Activated CD4-positive, alpha-beta memory T cell treated with anti-CD3 and anti-CD28 coated beads, Interleukin-2, amount 10 ng/mL, durations not matched to agents 7 days and 5 days (primary cell): ENCODE measurements around the gene AHSG. TPM values are rescaled to one million over a fixed set of nuclear protein-coding genes. Genes with fewer than 3 reads are reported as not detected.
"Not testable (repeated sequence)": the region's sequence is repeated elsewhere in the genome, so short reads cannot be mapped to it uniquely, and the experiment has no call there.

Experiments used
- CTCF ChIA-PET: fragments of 350-600 bp; sonication (Branson Sonifier 250); formaldehyde crosslinking; loops from one replicate; lab custom pipeline; 2021; ENCODE audit warnings: antibody characterized with exemption, inconsistent platforms; lab: Charles Lee
- POLR2A ChIA-PET: fragments of 350-600 bp; sonication (Branson Sonifier 250); formaldehyde crosslinking; loops from one replicate; lab custom pipeline; 2021; ENCODE audit warnings: antibody characterized with exemption; lab: Charles Lee
- DNase-seq: peaks from one replicate; pipeline ENCODE4 v3.0.0-alpha.2; 2020
- H3K27ac Mint-ChIP-seq: one replicate; pipeline ENCODE4 v1.8.0; 2021; ENCODE audit warnings: mild to moderate bottlenecking, mixed read lengths
- H3K27me3 Mint-ChIP-seq: one replicate; pipeline ENCODE4 v1.8.0; 2021; ENCODE audit warnings: mixed read lengths
- H3K36me3 Mint-ChIP-seq: one replicate; pipeline ENCODE4 v1.8.0; 2021; ENCODE audit warnings: low read depth, mixed read lengths
- H3K4me1 Mint-ChIP-seq: one replicate; pipeline ENCODE4 v1.8.0; 2021; ENCODE audit warnings: mixed read lengths
- H3K4me3 Mint-ChIP-seq: one replicate; pipeline ENCODE4 v1.8.0; 2021; ENCODE audit warnings: mild to moderate bottlenecking, mixed read lengths
- H3K9me3 Mint-ChIP-seq: one replicate; pipeline ENCODE4 v1.8.0; 2021; ENCODE audit warnings: mixed read lengths
- total RNA-seq, 2 experiments: library from RNA; stranded (reverse); gene quantifications; one replicate each; pipeline ENCODE4 v1.2.3, GENCODE V29; 2021

AHSG gene
- not detected for total RNA-seq

- Mint-ChIP-seq H3K4me3 (no peak within 1 kb of the TSS), H3K36me3 (no peaks in the 10 kb centered on the region), H3K9me3 (no peaks in the 10 kb centered on the region), H3K27me3 (peaks cover 27% of the 10 kb centered on the region), H3K27ac (no peak within 1 kb of the TSS), H3K4me1 (peaks cover 24% of the 10 kb centered on the region)
- ChIA-PET CTCF (interaction anchor here (0.6 to 5.4 kb wide), 10 partner anchors 8 to 630 kb away, joined by 3 to 117 read pairs (median 16); no protein-coding TSS in a partner anchor), POLR2A (interaction anchor here (0.7 to 2.5 kb wide), 3 partner anchors 160 to 171 kb away, joined by 3 to 16 read pairs (median 10); partner anchors contain the start of gene EIF4A2)
- DNase-seq, result no peak
These were observed at the start of gene AHSG for GRCh38 chr3:186612721-186613636. Gene AHSG (plus strand): TSS chr3:186613060. CDS start chr3:186613142, 82 bp downstream.

- no peak for DNase-seq
- H3K4me1 Mint-ChIP-seq, result peaks cover 46% of the 10 kb centered on the region
- CTCF ChIA-PET, result interaction anchor here (0.7 to 1.3 kb wide), 3 partner anchors 24 to 621 kb away, joined by 4 to 5 read pairs (median 4); no protein-coding TSS in a partner anchor
- POLR2A ChIA-PET, result interaction anchor here (7.8 kb wide), 1 partner anchor 628 kb away, joined by 100 read pairs; the partner anchor contains the start of gene TRA2B
- no peaks in the 10 kb centered on the region for H3K9me3 Mint-ChIP-seq
- H3K36me3 Mint-ChIP-seq, result peaks cover 16% of the 10 kb centered on the region
- no peak overlapping the region for H3K4me3 Mint-ChIP-seq
- H3K27me3 Mint-ChIP-seq, result no peaks in the 10 kb centered on the region
- H3K27ac Mint-ChIP-seq, result no peak overlapping the region
These were observed 48.3 kb upstream of the AHSG start for GRCh38 chr3:186564586-186564985.

GRCh38 chr3:186566772-186567071, 46.1 kb upstream of the AHSG start:
- Mint-ChIP-seq H3K4me3 (peak overlapping the region; percentile 81), H3K9me3 (no peaks in the 10 kb centered on the region), H3K4me1 (peaks cover 56% of the 10 kb centered on the region), H3K27me3 (no peaks in the 10 kb centered on the region), H3K27ac (peak overlapping the region; percentile 85), H3K36me3 (peaks cover 10% of the 10 kb centered on the region)
- ChIA-PET CTCF (interaction anchor here (1.0 to 1.3 kb wide), 2 partner anchors 50 to 624 kb away, joined by 4 to 5 read pairs; no protein-coding TSS in a partner anchor), POLR2A (interaction anchor here (1.0 to 7.8 kb wide), 10 partner anchors 10 to 630 kb away, joined by 3 to 121 read pairs (median 6); partner anchors contain the start of genes EIF4A2 and TRA2B)
- no peak for DNase-seq

- peaks cover 57% of the 10 kb centered on the region for H3K4me1 Mint-ChIP-seq
- ChIA-PET CTCF (interaction anchor here (1.0 to 1.3 kb wide), 2 partner anchors 50 to 624 kb away, joined by 4 to 5 read pairs; no protein-coding TSS in a partner anchor), POLR2A (interaction anchor here (0.7 to 7.8 kb wide), 15 partner anchors 11 to 639 kb away, joined by 3 to 121 read pairs (median 5); partner anchors contain the start of genes EIF4A2, ETV5 and TRA2B)
- H3K4me3 Mint-ChIP-seq, result peak within 1 kb of the TSS; percentile 81
- peaks cover 11% of the 10 kb centered on the region for H3K36me3 Mint-ChIP-seq
- no peaks in the 10 kb centered on the region for H3K27me3 Mint-ChIP-seq
- peak; percentile 95 for DNase-seq
- H3K9me3 Mint-ChIP-seq, result no peaks in the 10 kb centered on the region
- peak within 1 kb of the TSS; percentile 85 for H3K27ac Mint-ChIP-seq
These were observed 45.6 kb upstream of the AHSG start, which contains the start of gene TBCCD1 for GRCh38 chr3:186567072-186567921. Gene TBCCD1 (minus strand): TSS chr3:186567339. CDS start chr3:186564329, 3,010 bp downstream.

- peak overlapping the region; percentile 96 for H3K4me3 Mint-ChIP-seq
- peaks cover 60% of the 10 kb centered on the region for H3K4me1 Mint-ChIP-seq
- not testable (repeated sequence) for H3K27me3 Mint-ChIP-seq, H3K9me3 Mint-ChIP-seq, DNase-seq
- POLR2A ChIA-PET, result interaction anchor here (1.2 to 7.8 kb wide), 12 partner anchors 21 to 648 kb away, joined by 3 to 121 read pairs (median 7); partner anchors contain the start of genes EIF4A2, RFC4 and TRA2B
- CTCF ChIA-PET, result interaction anchor here (1.1 to 4.4 kb wide), 6 partner anchors 27 to 214 kb away, joined by 3 to 25 read pairs (median 8); partner anchors contain the start of gene EIF4A2
- H3K27ac Mint-ChIP-seq, result peak overlapping the region; percentile 92
- peaks cover 21% of the 10 kb centered on the region for H3K36me3 Mint-ChIP-seq
These were observed 43.5 kb upstream of the AHSG start for GRCh38 chr3:186569361-186569760.

- H3K4me1 Mint-ChIP-seq, result peaks cover 60% of the 10 kb centered on the region
- no peaks in the 10 kb centered on the region for H3K27me3 Mint-ChIP-seq
- H3K36me3 Mint-ChIP-seq, result peaks cover 25% of the 10 kb centered on the region
- H3K27ac Mint-ChIP-seq, result peak overlapping the region; percentile 92
- POLR2A ChIA-PET, result interaction anchor here (0.7 to 7.8 kb wide), 30 partner anchors 9 to 983 kb away, joined by 3 to 121 read pairs (median 5); partner anchors contain the start of genes EIF4A2, RFC4, SENP2 and TRA2B
- H3K4me3 Mint-ChIP-seq, result peak overlapping the region; percentile 96
- no peaks in the 10 kb centered on the region for H3K9me3 Mint-ChIP-seq
- DNase-seq, result no peak
- CTCF ChIA-PET, result interaction anchor here (0.9 to 4.4 kb wide), 10 partner anchors 27 to 627 kb away, joined by 3 to 25 read pairs (median 6); partner anchors contain the start of genes EIF4A2 and RPL39L
These were observed 43.1 kb upstream of the AHSG start for GRCh38 chr3:186569779-186570095.

GRCh38 chr3:186570096-186570940, 42.5 kb upstream of the AHSG start, which contains the start of gene DNAJB11:
Gene DNAJB11 (plus strand): TSS chr3:186570720. CDS start chr3:186570898, 178 bp downstream.
- CTCF ChIA-PET, result interaction anchor here (0.8 to 4.4 kb wide), 12 partner anchors 15 to 627 kb away, joined by 3 to 25 read pairs (median 4); partner anchors contain the start of genes EIF4A2 and RPL39L
- Mint-ChIP-seq H3K4me3 (peak within 1 kb of the TSS; percentile 96), H3K27ac (peak within 1 kb of the TSS; percentile 92), H3K27me3 (no peaks in the 10 kb centered on the region), H3K4me1 (peaks cover 62% of the 10 kb centered on the region), H3K9me3 (no peaks in the 10 kb centered on the region), H3K36me3 (peaks cover 31% of the 10 kb centered on the region)
- POLR2A ChIA-PET, result interaction anchor here (0.7 to 7.8 kb wide), 32 partner anchors 9 to 984 kb away, joined by 3 to 121 read pairs (median 4); partner anchors contain the start of genes EIF4A2, RFC4, SENP2 and TRA2B
- peak; percentile 99 for DNase-seq

GRCh38 chr3:186570941-186571643, 41.8 kb upstream of the AHSG start:
- H3K27me3 Mint-ChIP-seq, result no peaks in the 10 kb centered on the region
- H3K4me1 Mint-ChIP-seq, result peaks cover 62% of the 10 kb centered on the region
- peak overlapping the region; percentile 92 for H3K27ac Mint-ChIP-seq
- H3K36me3 Mint-ChIP-seq, result peaks cover 39% of the 10 kb centered on the region
- CTCF ChIA-PET, result interaction anchor here (0.8 to 4.4 kb wide), 10 partner anchors 14 to 628 kb away, joined by 3 to 25 read pairs (median 7); partner anchors contain the start of gene EIF4A2
- H3K4me3 Mint-ChIP-seq, result peak overlapping the region; percentile 96
- POLR2A ChIA-PET, result interaction anchor here (0.7 to 7.8 kb wide), 16 partner anchors 8 to 634 kb away, joined by 3 to 121 read pairs (median 8); partner anchors contain the start of genes EIF4A2, RFC4 and TRA2B
- no peak for DNase-seq
- no peaks in the 10 kb centered on the region for H3K9me3 Mint-ChIP-seq

GRCh38 chr3:186571644-186572013, 41.2 kb upstream of the AHSG start:
- peaks cover 43% of the 10 kb centered on the region for H3K36me3 Mint-ChIP-seq
- CTCF ChIA-PET, result interaction anchor here (1.6 to 4.4 kb wide), 3 partner anchors 11 to 628 kb away, joined by 5 to 25 read pairs (median 7); no protein-coding TSS in a partner anchor

GRCh38 chr3:186577521-186577920, 35.3 kb upstream of the AHSG start:
- peaks cover 75% of the 10 kb centered on the region for H3K36me3 Mint-ChIP-seq
- H3K4me1 Mint-ChIP-seq, result peaks cover 20% of the 10 kb centered on the region
- H3K27ac Mint-ChIP-seq, result no peak overlapping the region
- H3K4me3 Mint-ChIP-seq, result no peak overlapping the region
- ChIA-PET POLR2A (interaction anchor here (1.0 to 1.2 kb wide), 2 partner anchors 206 kb away, joined by 3 read pairs; partner anchors contain the start of gene EIF4A2), CTCF (interaction anchor here (2.1 to 2.5 kb wide), 2 partner anchors 37 to 39 kb away, joined by 7 to 8 read pairs; no protein-coding TSS in a partner anchor)
- no peaks in the 10 kb centered on the region for H3K27me3 Mint-ChIP-seq
- H3K9me3 Mint-ChIP-seq, result no peaks in the 10 kb centered on the region
- no peak for DNase-seq

More at GRCh38 chr3:186571644-186572013, 41.2 kb upstream of the AHSG start:
- Mint-ChIP-seq H3K4me1 (peaks cover 58% of the 10 kb centered on the region), H3K4me3 (peak overlapping the region; percentile 96), H3K27ac (peak overlapping the region; percentile 92), H3K27me3 (no peaks in the 10 kb centered on the region), H3K9me3 (no peaks in the 10 kb centered on the region)
- POLR2A ChIA-PET, result interaction anchor here (0.7 to 7.8 kb wide), 7 partner anchors 9 to 635 kb away, joined by 3 to 121 read pairs (median 27); partner anchors contain the start of genes EIF4A2 and TRA2B
- DNase-seq, result no peak
